Kidney (tissue), 14 donors: ENCODE measurements around the gene MS4A4E. TPM values are rescaled to one million over a fixed set of nuclear protein-coding genes. Genes with fewer than 3 reads are reported as not detected.

Source experiments
- DNase-seq, 5 donors: peaks; one replicate each; pipeline ENCODE4 v3.0.0-alpha.2; 2013 to 2020
- FAIRE-seq: peaks from 2 replicates; lab custom pipeline; 2012; peaks lifted over from hg19 to GRCh38; lab: Jason Lieb, UNC
- H3K27ac ChIP-seq, 2 donors: one replicate each; pipeline ENCODE4 v1.7.0; 2013; ENCODE audit warnings: low read depth in 2 of 2, low read length in 2 of 2, inconsistent platforms in 1 of 2
- H3K27me3 ChIP-seq: one replicate; pipeline ENCODE4 v1.7.1; 2013; ENCODE audit warnings: low read length, inconsistent platforms; ENCODE audit not compliant: control insufficient read depth, insufficient read depth
- H3K36me3 ChIP-seq, 3 donors: one replicate each; pipeline versions ENCODE4 v1.7.0 to v1.7.1; 2013; ENCODE audit warnings: low read length in 3 of 3, control low read depth in 1 of 3, inconsistent platforms in 1 of 3; ENCODE audit not compliant: insufficient read depth in 3 of 3, control insufficient read depth in 2 of 3
- H3K4me1 ChIP-seq, 3 donors: one replicate each; pipeline versions ENCODE4 v1.7.0 to v1.7.1; 2013; ENCODE audit warnings: low read length in 3 of 3, inconsistent platforms in 1 of 3, low read depth in 1 of 3; ENCODE audit not compliant: control insufficient read depth in 2 of 3, insufficient read depth in 2 of 3
- H3K4me3 ChIP-seq, 3 donors: one replicate each; pipeline versions ENCODE4 v1.7.0 to v1.8.1; 2013; ENCODE audit warnings: low read length in 3 of 3, control low read depth in 1 of 3, inconsistent platforms in 1 of 3
- H3K9ac ChIP-seq, 3 donors: one replicate each; pipeline versions ENCODE4 v1.7.0 to v1.7.1; 2013; ENCODE audit warnings: low read length in 3 of 3, control low read depth in 1 of 3, inconsistent platforms in 1 of 3
- H3K9me3 ChIP-seq, 3 donors: one replicate each; pipeline versions ENCODE4 v1.7.0 to v1.7.1; 2013; ENCODE audit warnings: low read length in 3 of 3, control low read depth in 1 of 3, inconsistent platforms in 1 of 3; ENCODE audit not compliant: control insufficient read depth in 2 of 3, insufficient read depth in 1 of 3
- intact Hi-C: fragments of 100-400 bp; cut with DNase I; formaldehyde crosslinking; loops from one replicate; pipeline ENCODE4 v1.11.1; 2022
- polyA plus RNA-seq: library from polyadenylated mRNA; stranded (reverse); fragments of 350-450 nt; fragmentation: Illumina TruSeq; extraction: RNeasy Lipid Tissue Mini Kit (QIAGEN cat#74804); gene quantifications from one replicate; pipeline ENCODE4 v1.2.3, GENCODE V29; 2014; ENCODE audit warnings: low read depth, low replicate concordance; ENCODE audit not compliant: insufficient read depth
- total RNA-seq: library from RNA; stranded (reverse); fragmentation: NEBNext Ultra II Directional; extraction: Animal tissue kit (Norgen Biotek cat#: 25700); gene quantifications from one replicate; pipeline ENCODE4 v1.2.1, GENCODE V29; 2021
- TF ChIP-seq, protein P1 (sequence below): IDR thresholded peaks from 3 replicates; pipeline ENCODE4 v1.5.1; 2012; ENCODE audit warnings: mild to moderate bottlenecking, moderate library complexity, borderline replicate concordance; ENCODE audit not compliant: insufficient read depth; ENCODE audit errors: extremely low read depth
- donor health status: control.
- donor health status: control.
- donor health status: control.
- donor health status: control.
- donor health status: control.
- donor health status: DM: yes; HTN: yes; CAD: no.
- donor health status: Normal renal cell carcinoma (clear cell type).

The MS4A4E gene
- total and polyA plus RNA-seq, 2 donors from 2014 or later: 9.4 TPM; not detected in 1

DNA sequence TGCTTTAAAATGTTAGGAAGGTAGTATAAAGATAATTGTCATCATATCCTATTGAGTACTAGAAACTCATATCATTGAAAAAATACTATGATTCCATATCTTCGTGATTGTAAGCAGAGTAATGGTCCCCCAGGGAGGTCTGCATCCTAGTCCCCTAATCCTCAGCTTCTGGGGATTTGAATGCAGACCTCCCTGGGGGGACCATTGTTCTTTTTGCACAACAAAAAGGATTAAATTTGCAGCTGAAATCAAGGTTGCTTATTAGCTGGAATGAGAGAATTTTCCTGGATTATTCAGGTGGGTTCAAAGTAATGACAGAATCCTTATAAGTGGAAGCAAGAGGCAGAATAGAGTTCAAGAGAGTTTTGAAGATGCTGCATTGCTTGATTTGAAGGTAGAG lies 34.0 kb downstream of the MS4A4E start:
- H3K36me3 ChIP-seq: no peaks in the 10 kb centered on the region
- H3K4me3 ChIP-seq: no peak overlapping the region
- intact Hi-C loops: no loop called here
- no peaks in the 10 kb centered on the region for H3K4me1 ChIP-seq
- no peaks in the 10 kb centered on the region for H3K27me3 ChIP-seq
- TF ChIP-seq, protein P1, sequence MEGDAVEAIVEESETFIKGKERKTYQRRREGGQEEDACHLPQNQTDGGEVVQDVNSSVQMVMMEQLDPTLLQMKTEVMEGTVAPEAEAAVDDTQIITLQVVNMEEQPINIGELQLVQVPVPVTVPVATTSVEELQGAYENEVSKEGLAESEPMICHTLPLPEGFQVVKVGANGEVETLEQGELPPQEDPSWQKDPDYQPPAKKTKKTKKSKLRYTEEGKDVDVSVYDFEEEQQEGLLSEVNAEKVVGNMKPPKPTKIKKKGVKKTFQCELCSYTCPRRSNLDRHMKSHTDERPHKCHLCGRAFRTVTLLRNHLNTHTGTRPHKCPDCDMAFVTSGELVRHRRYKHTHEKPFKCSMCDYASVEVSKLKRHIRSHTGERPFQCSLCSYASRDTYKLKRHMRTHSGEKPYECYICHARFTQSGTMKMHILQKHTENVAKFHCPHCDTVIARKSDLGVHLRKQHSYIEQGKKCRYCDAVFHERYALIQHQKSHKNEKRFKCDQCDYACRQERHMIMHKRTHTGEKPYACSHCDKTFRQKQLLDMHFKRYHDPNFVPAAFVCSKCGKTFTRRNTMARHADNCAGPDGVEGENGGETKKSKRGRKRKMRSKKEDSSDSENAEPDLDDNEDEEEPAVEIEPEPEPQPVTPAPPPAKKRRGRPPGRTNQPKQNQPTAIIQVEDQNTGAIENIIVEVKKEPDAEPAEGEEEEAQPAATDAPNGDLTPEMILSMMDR: no peak
- DNase-seq (no peak), FAIRE-seq (no peak)
- H3K27ac ChIP-seq: no peak overlapping the region
- H3K9ac ChIP-seq: no peak overlapping the region
- H3K9me3 ChIP-seq: no peaks in the 10 kb centered on the region

DNA sequence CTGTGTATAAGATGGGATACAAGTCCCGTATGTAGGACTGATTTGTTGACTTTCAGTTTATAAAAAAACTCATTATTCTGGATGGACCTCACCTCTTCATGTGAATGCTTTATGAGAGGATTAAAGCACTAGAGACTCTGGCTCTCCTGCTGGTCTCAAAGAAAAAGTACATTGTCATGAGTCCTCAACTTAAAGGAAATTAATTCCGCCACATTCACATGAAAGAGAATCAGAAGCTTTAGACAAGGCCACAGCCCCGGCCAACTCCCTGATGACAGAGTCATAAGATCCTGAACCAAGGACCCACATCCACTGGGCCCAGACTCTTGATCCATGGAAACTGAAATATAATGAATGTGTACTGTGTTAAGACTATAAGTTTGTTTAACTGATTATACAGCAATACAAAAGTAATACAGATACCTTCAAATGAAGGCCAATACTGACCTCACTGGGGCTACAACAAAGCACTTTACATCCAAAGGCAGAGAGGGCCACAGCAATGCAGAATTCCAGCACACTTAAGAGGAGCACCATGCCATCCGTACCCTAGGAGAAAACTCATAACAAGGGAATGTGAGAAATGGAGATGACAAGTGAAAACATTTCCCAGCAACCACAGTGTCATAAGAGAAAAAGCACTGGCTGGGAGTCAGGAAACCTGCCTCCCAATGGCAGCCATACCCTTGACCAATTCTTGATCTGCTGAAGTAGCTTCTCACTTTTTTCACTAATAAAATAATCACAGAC lies 34.6 kb downstream of the MS4A4E start:
- intact Hi-C loops: no loop called here
- no peaks in the 10 kb centered on the region for H3K27me3 ChIP-seq
- no peaks in the 10 kb centered on the region for H3K4me1 ChIP-seq
- no peak for DNase-seq
- H3K36me3 ChIP-seq: no peaks in the 10 kb centered on the region
- FAIRE-seq: no peak
- no peaks in the 10 kb centered on the region for H3K9me3 ChIP-seq
- no peak overlapping the region for H3K27ac ChIP-seq
- TF ChIP-seq, protein P1: no peak
- H3K4me3 ChIP-seq: no peak overlapping the region
- no peak overlapping the region for H3K9ac ChIP-seq

DNA sequence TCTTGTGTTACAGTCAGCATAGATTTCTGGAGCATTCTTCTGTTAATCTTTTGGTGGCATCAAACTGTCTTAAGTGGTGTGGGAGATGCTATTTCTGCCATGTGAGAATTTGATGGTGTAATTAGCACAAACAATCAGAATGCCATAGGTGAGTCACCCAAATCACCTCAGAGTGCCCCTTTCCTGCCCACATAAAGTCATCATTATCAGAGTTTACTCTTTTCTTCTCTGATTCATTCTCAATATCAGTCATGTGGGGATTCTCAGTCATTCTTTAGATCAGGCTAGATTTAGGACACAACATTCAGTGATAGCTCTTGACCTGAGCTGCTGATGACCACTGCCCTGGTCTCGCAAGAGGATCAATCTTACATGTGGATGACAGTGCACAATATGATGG lies 36.3 kb downstream of the MS4A4E start:
- Histone ChIP-seq H3K9me3 (peaks cover 0 to 7% (median 3%) of the 10 kb centered on the region in 3 donors), H3K27ac (no peak overlapping the region), H3K27me3 (no peaks in the 10 kb centered on the region), H3K4me1 (no peaks in the 10 kb centered on the region), H3K9ac (no peak overlapping the region), H3K36me3 (no peaks in the 10 kb centered on the region), H3K4me3 (no peak overlapping the region)
- DNase-seq (no peak), FAIRE-seq (no peak)
- TF ChIP-seq, protein P1: no peak
- intact Hi-C loops: no loop called here
